RCC 7860 (cell line): ENCODE data around the gene ZNF672.
"Not testable (repeated sequence)": the region's sequence is repeated elsewhere in the genome, so short reads cannot be mapped to it uniquely, and the experiment has no call there.

Experiments
- DNase-seq: peaks from one replicate; pipeline ENCODE4 v3.0.0-alpha.2; 2015; ENCODE audit warnings: low spot score
- FAIRE-seq: peaks from 2 replicates; lab custom pipeline; 2012; peaks lifted over from hg19 to GRCh38; lab: Jason Lieb, UNC

The ZNF672 gene

DNA sequence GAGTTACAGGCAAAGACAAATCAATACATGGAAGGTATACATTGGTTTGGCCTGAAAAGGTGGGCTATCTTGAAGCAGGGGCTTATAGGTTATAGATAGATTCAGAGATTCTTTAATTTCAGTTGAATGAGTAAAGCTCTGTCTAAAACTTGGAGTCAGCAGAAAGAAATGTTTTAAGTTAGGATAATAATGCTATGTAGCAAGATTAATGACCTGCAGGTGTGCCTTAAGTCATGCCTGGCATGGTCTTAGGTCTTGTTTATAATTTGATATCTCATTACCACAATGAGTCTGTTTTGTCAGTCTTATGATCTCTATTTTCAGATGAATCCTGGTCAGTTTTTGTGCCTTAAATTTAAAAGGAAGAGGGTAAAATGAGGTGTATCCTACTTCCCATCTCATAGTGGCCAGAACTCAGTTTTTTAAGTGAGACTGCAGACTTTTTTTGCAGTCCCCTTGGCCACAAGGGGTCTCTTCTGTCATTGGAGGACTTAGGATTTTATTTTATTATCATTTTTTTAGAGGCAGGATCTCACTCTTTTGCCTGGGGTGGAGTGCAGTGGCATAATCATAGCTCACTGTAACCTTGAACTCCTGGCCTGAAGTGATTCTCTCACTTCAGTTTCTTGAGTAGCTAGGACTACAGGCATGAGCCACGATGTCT, 46.7 kb downstream of the ZNF672 start:
- FAIRE-seq = no peak

DNA sequence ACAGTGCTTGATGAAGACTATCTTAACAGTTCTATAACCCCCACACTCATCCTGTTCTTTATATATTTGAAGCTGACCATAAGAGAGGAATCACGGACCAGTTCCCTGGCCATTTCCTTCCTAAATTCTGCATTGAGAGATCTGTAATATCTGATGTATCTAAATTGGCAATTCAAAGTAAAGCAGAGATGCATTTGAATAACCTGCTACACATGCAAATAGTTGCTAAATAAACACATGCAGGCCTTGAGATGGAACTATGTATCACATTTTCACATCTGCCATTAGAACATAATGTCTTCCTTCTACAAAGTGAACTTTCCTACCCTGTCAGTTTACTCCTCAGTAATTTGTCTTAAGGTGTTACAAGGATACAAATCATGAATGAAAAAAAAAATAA, 47.6 kb downstream of the ZNF672 start:
- FAIRE-seq (no peak), DNase-seq (no peak)

More for the DNA sequence above, 46.7 kb downstream of the ZNF672 start:
- no peak for DNase-seq

GRCh38 chr1:248886237-248886895, 48.3 kb downstream of the ZNF672 start:
- DNase-seq = no peak
- FAIRE-seq = no peak

DNA sequence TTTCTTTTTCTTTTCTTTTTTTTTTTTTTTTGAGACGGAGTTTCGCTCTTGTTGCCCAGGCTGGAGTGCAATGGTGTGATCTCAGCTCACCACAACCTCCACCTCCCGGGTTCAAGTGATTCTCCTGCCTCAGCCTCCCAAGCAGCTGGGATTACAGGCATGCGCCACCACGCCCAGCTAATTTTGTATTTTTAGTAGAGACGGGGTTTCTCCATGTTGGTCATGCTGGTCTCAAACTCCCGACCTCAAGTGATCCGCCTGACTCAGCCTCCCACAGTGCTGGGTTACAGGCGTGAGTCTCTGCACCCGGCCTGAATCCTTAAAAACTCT, 51.9 kb downstream of the ZNF672 start:
- not testable (repeated sequence) for DNase-seq, FAIRE-seq

DNA sequence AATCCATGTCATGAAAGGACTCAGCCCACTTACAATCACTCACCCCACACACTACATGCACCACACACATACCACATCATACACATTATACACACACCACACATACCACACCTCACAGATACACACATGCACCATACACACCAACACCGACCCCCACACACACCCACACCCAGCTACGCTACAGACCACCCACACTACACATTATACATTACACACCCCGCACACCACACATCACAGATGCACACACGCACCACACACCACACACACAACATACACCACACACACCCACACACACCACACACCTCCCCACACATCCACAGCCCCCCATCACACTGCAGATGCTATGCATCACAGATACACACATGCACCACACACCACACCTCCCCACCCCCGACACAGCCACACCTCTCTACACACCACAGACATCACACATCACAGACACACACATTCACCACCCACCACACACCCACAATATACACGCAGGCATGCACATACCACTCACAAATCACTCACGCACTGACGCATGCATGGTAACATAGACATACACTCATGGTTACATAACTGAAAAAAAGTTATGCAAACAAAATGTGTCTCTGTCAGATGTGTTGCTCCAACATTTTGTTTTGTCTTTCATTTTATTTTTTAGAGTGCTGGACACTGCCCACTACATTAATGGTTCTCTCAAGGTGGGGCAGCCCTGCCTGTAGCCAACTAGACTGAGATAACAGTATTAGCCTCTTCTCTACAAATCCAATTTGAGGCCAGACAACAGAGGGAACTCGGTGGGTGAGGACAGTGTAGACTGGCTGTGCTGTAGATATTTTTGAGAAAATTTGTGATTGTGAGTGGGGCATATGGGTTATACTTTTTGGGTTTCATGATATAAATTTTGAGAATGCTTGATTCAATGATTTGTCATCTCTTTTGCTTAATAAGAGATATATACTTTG, 52.8 kb downstream of the ZNF672 start:
- no peak for DNase-seq
- FAIRE-seq = no peak

- DNase-seq (no peak), FAIRE-seq (no peak)
These were observed 53.7 kb downstream of the ZNF672 start for GRCh38 chr1:248891758-248892157.

GRCh38 chr1:248892590-248892989, 54.6 kb downstream of the ZNF672 start:
- DNase-seq (no peak), FAIRE-seq (no peak)

GRCh38 chr1:248894837-248895236, 56.8 kb downstream of the ZNF672 start:
- DNase-seq (no peak), FAIRE-seq (no peak)

DNA sequence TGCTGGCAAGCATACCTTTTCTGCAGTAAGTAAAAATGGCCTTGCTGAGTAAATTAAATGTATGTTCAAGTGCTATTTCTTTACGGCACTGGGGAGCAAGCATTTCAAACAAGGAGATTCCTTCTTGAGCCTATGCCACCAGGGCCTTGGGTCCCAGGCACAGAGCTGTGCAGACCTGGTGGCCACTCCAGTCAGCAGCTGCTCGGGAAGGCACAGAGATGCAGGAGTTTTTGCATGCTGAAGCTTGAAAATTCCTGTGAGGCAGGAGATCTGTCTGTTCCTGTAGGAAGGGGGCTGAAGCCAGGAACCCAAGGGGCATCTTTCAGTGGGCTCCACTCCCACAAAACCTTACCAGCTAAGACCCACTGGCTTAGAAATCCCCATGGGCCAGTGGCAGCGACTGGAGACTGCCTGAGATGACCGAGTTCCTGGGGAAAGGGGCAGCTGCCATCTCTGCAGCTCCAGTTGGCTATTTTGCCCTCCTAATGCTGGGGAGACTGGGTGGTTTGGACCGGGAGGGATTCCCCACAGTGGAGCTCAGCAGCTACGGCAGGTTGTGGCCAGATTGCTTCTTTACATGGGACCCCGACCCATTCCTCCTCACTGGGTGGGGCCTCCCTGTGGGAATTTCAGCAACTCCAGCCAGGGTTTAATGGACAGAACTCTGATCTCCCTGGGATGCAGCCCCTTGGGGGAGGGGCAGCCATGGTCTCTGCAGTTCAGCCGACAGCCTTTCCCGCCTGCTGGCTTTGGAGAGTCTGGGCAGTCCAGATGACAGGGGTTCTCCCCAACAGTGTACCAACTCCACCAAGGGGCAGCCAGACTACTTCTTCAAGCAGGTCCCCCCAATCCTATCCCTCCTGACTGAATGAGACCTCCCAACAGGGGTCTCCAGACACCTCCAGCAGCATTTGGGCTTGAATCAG, 59.7 kb downstream of the ZNF672 start:
- DNase-seq = no peak
- FAIRE-seq = no peak
